GM19395 (cell line): ENCODE data around the gene MRI1.
"Not testable (repeated sequence)": the region's sequence is repeated elsewhere in the genome, so short reads cannot be mapped to it uniquely, and the experiment has no call there.

Experiments used
- ATAC-seq: cut with Tn5 transposase; IDR thresholded peaks from one replicate; pipeline ENCODE4 v1.9.1; 2021; ENCODE audit warnings: mild to moderate bottlenecking, moderate library complexity; ENCODE audit not compliant: unreplicated experiment

The MRI1 gene

DNA sequence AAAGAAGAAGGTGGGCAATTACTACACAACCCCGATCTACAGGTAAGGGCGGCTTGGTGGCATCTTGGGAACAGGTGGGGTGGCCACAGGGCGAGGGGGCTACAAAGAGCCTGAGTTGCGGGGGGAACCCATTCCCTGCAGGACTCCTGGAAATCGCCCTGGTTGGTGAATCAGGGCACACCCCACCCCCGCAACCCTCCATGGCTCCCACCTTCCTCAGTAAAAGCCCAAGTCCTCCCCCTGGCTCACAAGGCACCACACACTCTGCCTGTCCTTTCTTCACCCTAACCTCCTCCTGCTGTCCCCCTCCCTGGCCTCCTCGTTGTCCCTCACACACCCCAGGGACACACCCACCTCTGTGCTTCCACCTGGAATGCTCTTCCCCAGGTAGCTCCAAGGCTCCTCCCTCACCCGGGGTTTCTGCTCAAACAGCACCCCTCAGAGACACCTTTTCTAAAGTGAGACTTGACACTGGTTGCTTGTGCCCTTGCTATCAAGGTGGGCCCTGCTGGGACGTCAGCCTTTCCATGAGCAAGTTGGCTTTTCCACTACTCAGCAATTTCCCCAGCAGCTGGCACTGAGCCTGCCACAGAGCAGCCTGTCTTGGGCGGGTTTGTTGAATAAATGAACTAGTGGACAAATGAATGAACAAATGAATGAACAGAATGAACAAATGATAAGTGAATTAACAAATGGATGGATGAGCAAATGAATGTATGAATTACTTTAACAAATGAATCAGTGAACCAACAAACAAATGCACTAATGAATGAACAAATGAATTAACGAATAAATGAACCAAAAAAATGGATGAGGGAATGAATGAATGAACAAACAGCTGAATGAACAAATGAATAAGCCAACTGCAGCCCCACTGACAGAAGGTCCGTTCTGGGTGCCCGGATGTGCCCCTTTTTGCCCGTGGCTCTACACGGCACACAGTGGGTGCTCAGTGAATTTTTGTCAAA lies 6.2 kb upstream of the MRI1 start:
- no peak for ATAC-seq

GRCh38 chr19:13758795-13759194 lies 5.5 kb upstream of the MRI1 start:
- ATAC-seq, result no peak

DNA sequence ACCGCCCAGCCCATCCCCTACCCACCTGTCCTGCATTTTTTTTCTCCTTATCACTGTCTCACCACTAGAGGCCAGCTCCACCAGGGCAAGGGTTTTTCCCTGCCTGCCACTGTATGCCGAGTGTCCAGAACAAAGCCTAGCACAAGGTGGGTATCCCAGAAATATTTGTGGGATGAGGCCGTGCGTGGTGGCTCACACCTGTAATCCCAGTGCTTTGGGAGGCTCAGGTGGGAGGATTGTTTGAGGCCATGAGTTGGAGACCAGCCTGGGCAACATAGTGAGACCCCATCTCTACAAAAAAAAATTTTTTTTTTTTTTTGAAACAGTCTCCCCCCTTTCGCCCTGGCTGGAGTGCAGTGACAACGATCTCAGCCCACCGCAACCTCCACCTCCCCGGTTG lies 2.9 kb upstream of the MRI1 start:
- no peak for ATAC-seq

GRCh38 chr19:13762635-13763235 lies 1.6 kb upstream of the MRI1 start:
- no peak for ATAC-seq

GRCh38 chr19:13763265-13763664 lies 1.1 kb upstream of the MRI1 start:
- ATAC-seq, result no peak

- ATAC-seq, result no peak
Measured at GRCh38 chr19:13764821-13765394, 586 bp downstream of the MRI1 start.

GRCh38 chr19:13765395-13766094 lies 1.2 kb downstream of the MRI1 start:
- ATAC-seq, result no peak

DNA sequence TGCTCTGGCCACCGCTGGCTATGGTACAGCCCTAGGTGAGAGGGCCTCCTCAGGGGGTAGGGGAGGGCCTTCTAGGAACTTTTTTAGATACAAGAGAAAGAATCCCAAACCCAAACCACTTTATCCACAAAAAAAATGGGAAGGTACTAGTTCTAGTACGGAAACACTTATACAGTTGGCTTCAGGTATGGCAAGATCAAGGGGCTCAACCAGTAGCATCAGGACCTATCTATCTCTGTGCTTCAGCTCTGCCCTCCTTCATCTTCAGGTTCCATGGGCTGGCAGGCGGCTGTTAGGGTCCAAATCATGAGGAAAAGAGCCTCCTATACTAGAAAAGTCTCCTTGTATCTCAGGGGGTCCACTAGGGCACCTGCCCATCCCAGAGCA lies 1.8 kb downstream of the MRI1 start:
- ATAC-seq, result no peak

DNA sequence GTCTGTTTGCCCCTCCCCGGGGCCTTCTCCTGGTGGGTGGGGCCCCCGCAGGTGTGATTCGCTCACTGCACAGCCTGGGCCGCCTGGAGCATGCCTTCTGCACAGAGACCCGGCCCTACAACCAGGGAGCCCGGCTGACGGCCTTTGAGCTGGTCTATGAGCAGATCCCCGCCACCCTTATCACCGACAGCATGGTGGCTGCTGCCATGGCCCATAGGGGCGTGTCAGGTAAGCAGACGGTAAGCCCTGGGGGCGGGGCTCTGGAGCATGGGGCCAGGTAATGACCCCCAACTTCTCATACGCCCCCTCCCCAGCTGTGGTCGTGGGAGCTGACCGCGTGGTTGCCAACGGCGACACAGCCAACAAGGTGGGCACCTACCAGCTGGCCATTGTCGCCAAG lies 4.2 kb downstream of the MRI1 start:
- no peak for ATAC-seq

DNA sequence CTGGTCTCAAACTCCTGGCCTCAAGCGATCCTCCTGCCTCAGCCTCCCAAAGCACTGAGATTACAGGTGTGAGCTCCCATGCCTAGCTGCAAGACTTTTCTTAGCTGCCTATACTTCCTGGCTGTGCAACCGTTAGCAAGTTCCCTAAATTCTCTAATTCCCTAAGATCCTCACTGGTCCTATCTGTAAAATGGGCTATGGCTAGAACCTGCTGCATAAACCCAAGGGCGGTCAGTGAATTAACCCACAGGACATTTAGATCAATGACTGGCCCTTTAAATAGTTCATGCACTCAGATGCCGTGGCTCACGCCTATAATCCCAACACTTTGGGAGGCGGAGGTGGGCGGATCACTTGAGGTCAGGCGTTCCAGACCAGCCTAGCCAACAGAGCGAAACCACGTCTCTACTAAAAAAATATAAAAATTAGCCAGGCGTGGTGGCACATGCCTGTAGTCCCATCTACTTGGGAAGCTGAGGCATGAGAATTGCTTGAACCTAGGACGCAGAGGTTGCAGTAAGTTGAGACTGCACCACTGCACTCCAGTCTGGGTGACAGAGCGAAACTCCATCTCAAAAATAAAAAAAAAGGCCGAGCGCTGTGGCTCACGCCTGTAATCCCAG lies 5.8 kb downstream of the MRI1 start:
- no peak for ATAC-seq

- ATAC-seq, result peak; percentile 87
Measured at GRCh38 chr19:13774217-13775191, 10.2 kb downstream of the MRI1 start, which contains the start of gene C19orf53. TSS of gene C19orf53 (plus strand) at chr19:13774456. CDS start at chr19:13774478, 22 bp downstream.

- ATAC-seq, result no peak
Measured at GRCh38 chr19:13778398-13778797, 14.1 kb downstream of the MRI1 start.

GRCh38 chr19:13778847-13779246 lies 14.5 kb downstream of the MRI1 start:
- no peak for ATAC-seq

GRCh38 chr19:13779794-13780193 lies 15.5 kb downstream of the MRI1 start:
- ATAC-seq, result not testable (repeated sequence)

- ATAC-seq, result no peak
Measured at GRCh38 chr19:13781547-13781946, 17.2 kb downstream of the MRI1 start.

DNA sequence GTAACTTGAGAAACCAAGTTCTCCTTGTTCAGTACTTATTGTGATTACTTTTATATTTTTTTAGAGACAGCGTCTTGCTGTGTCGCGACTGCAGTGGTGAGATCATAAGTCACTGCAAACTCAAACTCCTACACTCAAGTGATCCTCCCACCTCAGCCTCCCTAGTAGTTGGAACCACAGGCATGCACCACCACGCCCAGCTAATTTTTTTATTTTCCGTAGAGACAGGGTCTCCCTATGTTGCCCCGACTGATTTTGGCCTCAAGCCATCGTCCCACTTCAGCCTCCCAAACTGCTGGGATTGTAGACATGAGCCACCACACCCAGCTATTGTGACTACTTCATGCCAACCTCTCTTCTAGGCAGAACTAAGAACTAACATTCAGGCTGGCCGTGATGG lies 18.2 kb downstream of the MRI1 start:
- ATAC-seq, result no peak

GRCh38 chr19:13783565-13784500 lies 19.5 kb downstream of the MRI1 start:
- ATAC-seq, result no peak

DNA sequence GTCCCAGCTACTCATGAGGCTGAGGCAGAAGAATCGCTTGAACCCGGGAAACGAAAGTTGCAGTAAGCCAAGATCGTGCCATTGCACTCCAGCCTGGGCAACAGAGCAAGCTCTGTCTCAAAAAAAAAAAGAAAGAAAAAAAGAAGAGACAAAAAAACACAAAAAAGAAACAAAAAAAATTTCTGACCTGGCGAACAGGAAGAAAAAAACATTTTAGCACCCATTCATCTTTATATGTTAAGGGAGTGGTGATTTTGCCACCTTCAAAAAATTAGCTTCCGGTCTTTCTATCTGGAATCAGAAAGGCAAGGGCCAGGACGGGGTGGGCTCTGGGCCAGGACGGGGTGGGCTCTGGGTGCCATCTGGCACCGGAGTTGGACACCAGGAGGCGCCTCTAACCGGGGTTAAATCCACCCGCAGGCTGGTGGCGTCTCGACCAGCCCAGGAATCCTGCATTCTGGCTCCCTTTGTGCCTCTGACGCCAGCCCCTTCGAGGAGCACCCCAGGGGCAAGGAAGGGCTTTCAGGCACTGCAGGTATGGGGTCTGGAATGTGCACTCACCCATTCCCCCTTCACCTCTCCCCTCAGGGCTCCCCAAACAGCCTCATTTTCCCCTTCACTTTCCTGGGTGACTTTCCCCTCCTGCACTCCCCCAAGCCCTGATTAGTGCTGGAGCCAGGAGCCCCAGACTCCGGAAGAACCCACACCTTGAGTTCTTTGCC lies 20.6 kb downstream of the MRI1 start:
- ATAC-seq, result no peak
